GM12878 (cell line): ENCODE results near the gene MR1. TPM values are rescaled to one million over a fixed set of nuclear protein-coding genes. Genes with fewer than 3 reads are reported as not detected.

Experiments used
- ATAC-seq: fragments of 200-7000 bp; cut with Tn5 transposase; 3 replicates; pipeline ENCODE4 v1.9.1; 2020; ENCODE audit warnings: mild to moderate bottlenecking, moderate library complexity
- BruUV-seq: library from RNA; stranded (reverse); fragments of 400-500 nt; replicated peaks from 2 replicates; lab custom pipeline; 2021; lab: Mats Ljungman, UMichigan
- CTCF ChIA-PET: fragments of 300-600 bp; sonication (Branson Sonifier 250); formaldehyde crosslinking; extraction: SDS; loops from one replicate; lab custom pipeline; 2021; ENCODE audit warnings: inconsistent platforms; lab: Yijun Ruan, JAX
- POLR2A ChIA-PET: fragments of 350-600 bp; formaldehyde crosslinking; extraction: SDS; loops from one replicate; lab custom pipeline; 2021; ENCODE audit warnings: inconsistent platforms; lab: Charles Lee
- RAD21 ChIA-PET: fragments of 300-600 bp; sonication (Branson Sonifier 250); formaldehyde crosslinking; loops from one replicate; lab custom pipeline; 2023; ENCODE audit warnings: antibody characterized with exemption; ENCODE audit not compliant: unreplicated experiment; lab: Charles Lee
- SMC1A ChIA-PET: fragments of 300-600 bp; sonication (Branson Sonifier 250); formaldehyde crosslinking; loops from one replicate; lab custom pipeline; 2023; ENCODE audit not compliant: unreplicated experiment, uncharacterized antibody; lab: Charles Lee
- DNase-seq: peaks from one replicate; pipeline ENCODE4 v3.0.0-alpha.2; 2011; ENCODE audit warnings: low read depth, low spot score
- FAIRE-seq: peaks from 3 replicates; lab custom pipeline; 2011; peaks lifted over from hg19 to GRCh38; lab: Jason Lieb, UNC
- H2AFZ ChIP-seq: 2 replicates; pipeline ENCODE4 v1.6.0; 2011; ENCODE audit warnings: low read depth, low read length, control low read depth; ENCODE audit not compliant: control insufficient read depth
- H3K27ac ChIP-seq: 2 replicates; pipeline ENCODE4 v1.5.1; 2011; ENCODE audit warnings: control low read depth; ENCODE audit not compliant: control insufficient read depth, insufficient read depth
- H3K27me3 ChIP-seq, 2 experiments: replicated peaks in 1 of 2; 2 replicates each; pipeline versions ENCODE4 v1.6.0 to v1.6.1; 2011; ENCODE audit warnings: low read length in 1 of 2; ENCODE audit not compliant: control insufficient read depth in 2 of 2, insufficient read depth in 2 of 2
- H3K36me3 ChIP-seq, 2 experiments: 2 replicates each; pipeline ENCODE4 v1.5.1; 2011; ENCODE audit warnings: low read length in 1 of 2; ENCODE audit not compliant: control insufficient read depth in 2 of 2, insufficient read depth in 2 of 2
- H3K4me1 ChIP-seq: 2 replicates; pipeline ENCODE4 v1.6.1; 2011; ENCODE audit warnings: mild to moderate bottlenecking, low read length, moderate library complexity, mixed read lengths; ENCODE audit not compliant: control insufficient read depth, insufficient read depth
- H3K4me2 ChIP-seq: 2 replicates; pipeline ENCODE4 v1.6.0; 2011; ENCODE audit warnings: control low read depth; ENCODE audit not compliant: control insufficient read depth, insufficient read depth
- H3K4me3 ChIP-seq: fragments of 200-600 bp; sonication (generic); 2 replicates; pipeline ENCODE4 v1.5.1; 2016
- H3K79me2 ChIP-seq: 2 replicates; pipeline ENCODE4 v1.6.0; 2011; ENCODE audit warnings: low read length; ENCODE audit not compliant: control insufficient read depth, insufficient read depth
- H3K9ac ChIP-seq: 2 replicates; pipeline ENCODE4 v1.8.0; 2011; ENCODE audit warnings: low read length, control low read depth, mixed read lengths; ENCODE audit not compliant: control insufficient read depth, insufficient read depth
- H3K9me3 ChIP-seq: replicated peaks from 3 replicates; pipeline ENCODE4 v1.5.1; 2011; ENCODE audit warnings: mild to moderate bottlenecking, low read length; ENCODE audit not compliant: control insufficient read depth, insufficient read depth
- H4K20me1 ChIP-seq: 2 replicates; pipeline ENCODE4 v1.6.0; 2011; ENCODE audit not compliant: control insufficient read depth, insufficient read depth
- CHD1 ChIP-seq: IDR thresholded peaks from 2 replicates; pipeline ENCODE4 v1.6.1; 2012; ENCODE audit warnings: low read depth, low read length, improper control_type of control experiment
- SMAD1 ChIP-seq: fragments of 450-650 bp; IDR thresholded peaks from 2 replicates; pipeline ENCODE4 v1.6.1; 2018; ENCODE audit warnings: mild to moderate bottlenecking, low read depth; ENCODE audit not compliant: partially characterized antibody
- SMC3 ChIP-seq: IDR thresholded peaks from 2 replicates; pipeline ENCODE4 v1.6.1; 2011; ENCODE audit warnings: low read length, improper control_type of control experiment, borderline replicate concordance
- TCF7 ChIP-seq: IDR thresholded peaks from 2 replicates; pipeline ENCODE4 v1.6.1; 2014; ENCODE audit warnings: antibody characterized with exemption, borderline replicate concordance
- ZBED1 ChIP-seq: IDR thresholded peaks from 2 replicates; pipeline ENCODE4 v1.6.1; 2016; ENCODE audit warnings: borderline replicate concordance
- WGBS: methylation state at CpG from one replicate; pipeline ENCODE4 v1.1.6; 2016; ENCODE audit warnings: low lambda C conversion rate; ENCODE audit not compliant: insufficient replicate concordance, insufficient coverage; ENCODE audit errors: missing lambda C conversion rate; 5-methylcytosine and 5-hydroxymethylcytosine counted together
- in situ Hi-C: fragments of 300-500 bp; cut with MboI; formaldehyde crosslinking; loops from 9 replicates; pipeline ENCODE4 v1.14.3; 2018; ENCODE audit warnings: mixed read lengths
- intact Hi-C: fragments of 100-400 bp; cut with micrococcal nuclease; formaldehyde crosslinking; loops from one replicate; pipeline ENCODE4 v1.14.2; 2022; ENCODE audit not compliant: unreplicated experiment
- polyA plus RNA-seq, 11 experiments: library from polyadenylated mRNA; depleted of rRNA in 4 of 11; unstranded in 6 of 11; stranded (reverse) in 5 of 11; fragments of >200 nt; fragmentation: Nextera tagmentation in 4 of 11; fragmentation: Illumina TruSeq in 1 of 11; extraction: Ambion mirVana in 4 of 11; extraction: Trizol in 1 of 11; gene quantifications; 1 replicate in 1 of 11; 2 replicates in 10 of 11; pipeline versions ENCODE4 v1.2.1 to v1.2.3, GENCODE V29; 2011 to 2016; ENCODE audit warnings: inconsistent platforms in 2 of 11, missing spikeins in 2 of 11, low read depth in 1 of 11
- total RNA-seq, 4 experiments: library from RNA; depleted of rRNA in 3 of 4; stranded (reverse); fragments of >200 nt in 3 of 4; fragmentation: Illumina TruSeq in 1 of 4; extraction: Trizol in 1 of 4; gene quantifications; 2 replicates each; pipeline versions ENCODE4 v1.2.1 to v1.2.3, GENCODE V29; 2013 to 2021
- TF ChIP-seq, protein P1 (sequence below): fragments of 450-650 bp; conservative IDR thresholded peaks from 2 replicates; pipeline ENCODE4 v1.6.1; 2017; ENCODE audit warnings: mild to moderate bottlenecking, moderate library complexity
- TF ChIP-seq, protein P2 (sequence below): fragments of 450-650 bp; IDR thresholded peaks from 2 replicates; pipeline ENCODE4 v1.6.1; 2016; ENCODE audit warnings: mild to moderate bottlenecking
- TF ChIP-seq, protein P3 (sequence below): fragments of 450-650 bp; IDR thresholded peaks from 2 replicates; pipeline ENCODE4 v1.6.1; 2017; ENCODE audit warnings: mild to moderate bottlenecking

The MR1 gene
- total and polyA plus RNA-seq, 10 of the 15 experiments (the other 5 are each of a cell fraction or from before 2014, with no cell fraction given) = 24.7 to 65.9 (median 30.9) TPM

GRCh38 chr1:180997843-180998504, 35.8 kb upstream of the MR1 start:
- Histone ChIP-seq H2AFZ (no peak overlapping the region), H3K36me3 (peaks cover 4 to 31% of the 10 kb centered on the region in 2 experiments), H3K4me1 (no peaks in the 10 kb centered on the region), H3K9me3 (no peaks in the 10 kb centered on the region), H4K20me1 (no peaks in the 10 kb centered on the region), H3K4me3 (no peak overlapping the region), H3K9ac (no peak overlapping the region), H3K27me3 (no peaks in the 10 kb centered on the region), H3K27ac (no peak overlapping the region), H3K79me2 (no peaks in the 10 kb centered on the region), H3K4me2 (no peak overlapping the region)
- no peak for ATAC-seq
- ChIA-PET POLR2A (interaction anchor here (1.5 kb wide), 1 partner anchor 13 kb away, joined by 3 read pairs; no protein-coding TSS in a partner anchor), CTCF (interaction anchor here (0.6 to 2.2 kb wide), 4 partner anchors 12 to 705 kb away, joined by 3 to 7 read pairs (median 4); no protein-coding TSS in a partner anchor), RAD21 (interaction anchor here (1.2 kb wide), 1 partner anchor 116 kb away, joined by 3 read pairs; no protein-coding TSS in a partner anchor), SMC1A (interaction anchor here (0.7 to 2.2 kb wide), 3 partner anchors 9 to 16 kb away, joined by 4 to 12 read pairs (median 5); no protein-coding TSS in a partner anchor)
- FAIRE-seq = no peak
- intact Hi-C loops = no loop called here
- WGBS = 76% methylated on average over 4 of the region's 4 CpGs
- TF ChIP-seq TCF7 (no peak), SMC3 (no peak), CHD1 (no peak), SMAD1 (no peak), ZBED1 (no peak)
- TF ChIP-seq, protein P1, sequence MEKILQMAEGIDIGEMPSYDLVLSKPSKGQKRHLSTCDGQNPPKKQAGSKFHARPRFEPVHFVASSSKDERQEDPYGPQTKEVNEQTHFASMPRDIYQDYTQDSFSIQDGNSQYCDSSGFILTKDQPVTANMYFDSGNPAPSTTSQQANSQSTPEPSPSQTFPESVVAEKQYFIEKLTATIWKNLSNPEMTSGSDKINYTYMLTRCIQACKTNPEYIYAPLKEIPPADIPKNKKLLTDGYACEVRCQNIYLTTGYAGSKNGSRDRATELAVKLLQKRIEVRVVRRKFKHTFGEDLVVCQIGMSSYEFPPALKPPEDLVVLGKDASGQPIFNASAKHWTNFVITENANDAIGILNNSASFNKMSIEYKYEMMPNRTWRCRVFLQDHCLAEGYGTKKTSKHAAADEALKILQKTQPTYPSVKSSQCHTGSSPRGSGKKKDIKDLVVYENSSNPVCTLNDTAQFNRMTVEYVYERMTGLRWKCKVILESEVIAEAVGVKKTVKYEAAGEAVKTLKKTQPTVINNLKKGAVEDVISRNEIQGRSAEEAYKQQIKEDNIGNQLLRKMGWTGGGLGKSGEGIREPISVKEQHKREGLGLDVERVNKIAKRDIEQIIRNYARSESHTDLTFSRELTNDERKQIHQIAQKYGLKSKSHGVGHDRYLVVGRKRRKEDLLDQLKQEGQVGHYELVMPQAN = no peak
- TF ChIP-seq, protein P2, sequence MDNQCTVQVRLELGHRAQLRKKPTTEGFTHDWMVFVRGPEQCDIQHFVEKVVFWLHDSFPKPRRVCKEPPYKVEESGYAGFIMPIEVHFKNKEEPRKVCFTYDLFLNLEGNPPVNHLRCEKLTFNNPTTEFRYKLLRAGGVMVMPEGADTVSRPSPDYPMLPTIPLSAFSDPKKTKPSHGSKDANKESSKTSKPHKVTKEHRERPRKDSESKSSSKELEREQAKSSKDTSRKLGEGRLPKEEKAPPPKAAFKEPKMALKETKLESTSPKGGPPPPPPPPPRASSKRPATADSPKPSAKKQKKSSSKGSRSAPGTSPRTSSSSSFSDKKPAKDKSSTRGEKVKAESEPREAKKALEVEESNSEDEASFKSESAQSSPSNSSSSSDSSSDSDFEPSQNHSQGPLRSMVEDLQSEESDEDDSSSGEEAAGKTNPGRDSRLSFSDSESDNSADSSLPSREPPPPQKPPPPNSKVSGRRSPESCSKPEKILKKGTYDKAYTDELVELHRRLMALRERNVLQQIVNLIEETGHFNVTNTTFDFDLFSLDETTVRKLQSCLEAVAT = no peak
- TF ChIP-seq, protein P3, sequence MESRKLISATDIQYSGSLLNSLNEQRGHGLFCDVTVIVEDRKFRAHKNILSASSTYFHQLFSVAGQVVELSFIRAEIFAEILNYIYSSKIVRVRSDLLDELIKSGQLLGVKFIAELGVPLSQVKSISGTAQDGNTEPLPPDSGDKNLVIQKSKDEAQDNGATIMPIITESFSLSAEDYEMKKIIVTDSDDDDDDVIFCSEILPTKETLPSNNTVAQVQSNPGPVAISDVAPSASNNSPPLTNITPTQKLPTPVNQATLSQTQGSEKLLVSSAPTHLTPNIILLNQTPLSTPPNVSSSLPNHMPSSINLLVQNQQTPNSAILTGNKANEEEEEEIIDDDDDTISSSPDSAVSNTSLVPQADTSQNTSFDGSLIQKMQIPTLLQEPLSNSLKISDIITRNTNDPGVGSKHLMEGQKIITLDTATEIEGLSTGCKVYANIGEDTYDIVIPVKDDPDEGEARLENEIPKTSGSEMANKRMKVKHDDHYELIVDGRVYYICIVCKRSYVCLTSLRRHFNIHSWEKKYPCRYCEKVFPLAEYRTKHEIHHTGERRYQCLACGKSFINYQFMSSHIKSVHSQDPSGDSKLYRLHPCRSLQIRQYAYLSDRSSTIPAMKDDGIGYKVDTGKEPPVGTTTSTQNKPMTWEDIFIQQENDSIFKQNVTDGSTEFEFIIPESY = no peak
- BruUV-seq = no TSS peak
- DNase-seq = no peak
- in situ Hi-C loops = no loop called here
